ENCODE results near the gene MYO6.

Gene MYO6

DNA sequence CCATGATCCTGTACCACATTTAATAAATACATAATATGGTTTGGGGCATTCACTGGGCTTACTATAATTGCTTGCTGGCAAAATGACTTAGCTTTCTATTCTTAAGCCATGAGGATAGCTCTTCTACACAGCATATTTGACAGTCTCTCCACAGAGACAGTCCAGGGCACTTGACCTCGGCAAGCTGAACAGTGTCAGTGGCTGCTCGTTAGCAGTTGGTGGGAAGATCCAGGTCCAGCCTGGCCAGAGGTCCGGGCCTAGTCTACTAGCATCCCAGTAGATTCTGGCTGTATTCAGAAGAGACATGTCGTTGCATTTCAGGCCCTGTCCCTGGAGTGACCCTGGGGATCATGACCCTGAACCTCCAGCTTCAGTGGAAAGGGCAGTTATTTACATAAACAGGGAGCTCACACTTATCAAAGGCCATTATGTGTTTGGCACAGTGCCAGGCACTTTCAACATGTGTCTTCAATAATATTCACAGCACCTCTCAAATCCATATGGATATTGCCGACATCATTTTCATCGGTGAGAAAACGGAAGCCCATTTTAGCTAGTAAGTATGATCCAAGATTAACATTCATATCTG is 184.4 kb downstream of the MYO6 start:
- Mint-ChIP-seq H3K4me3 (no peak overlapping the region), H3K27ac (no peak overlapping the region), H3K36me3 (ENCODE audit: insufficient read depth) (no peaks in the 10 kb centered on the region), H3K4me1 (ENCODE audit: low read depth in 2 of 2) (peaks cover 6 to 8% of the 10 kb centered on the region in 2 donors), H3K27me3 (peaks cover 28 to 38% of the 10 kb centered on the region in 2 donors), H3K9me3 (no peaks in the 10 kb centered on the region)
- ATAC-seq (replicated peaks) (no peak), DNase-seq (no peak)

DNA sequence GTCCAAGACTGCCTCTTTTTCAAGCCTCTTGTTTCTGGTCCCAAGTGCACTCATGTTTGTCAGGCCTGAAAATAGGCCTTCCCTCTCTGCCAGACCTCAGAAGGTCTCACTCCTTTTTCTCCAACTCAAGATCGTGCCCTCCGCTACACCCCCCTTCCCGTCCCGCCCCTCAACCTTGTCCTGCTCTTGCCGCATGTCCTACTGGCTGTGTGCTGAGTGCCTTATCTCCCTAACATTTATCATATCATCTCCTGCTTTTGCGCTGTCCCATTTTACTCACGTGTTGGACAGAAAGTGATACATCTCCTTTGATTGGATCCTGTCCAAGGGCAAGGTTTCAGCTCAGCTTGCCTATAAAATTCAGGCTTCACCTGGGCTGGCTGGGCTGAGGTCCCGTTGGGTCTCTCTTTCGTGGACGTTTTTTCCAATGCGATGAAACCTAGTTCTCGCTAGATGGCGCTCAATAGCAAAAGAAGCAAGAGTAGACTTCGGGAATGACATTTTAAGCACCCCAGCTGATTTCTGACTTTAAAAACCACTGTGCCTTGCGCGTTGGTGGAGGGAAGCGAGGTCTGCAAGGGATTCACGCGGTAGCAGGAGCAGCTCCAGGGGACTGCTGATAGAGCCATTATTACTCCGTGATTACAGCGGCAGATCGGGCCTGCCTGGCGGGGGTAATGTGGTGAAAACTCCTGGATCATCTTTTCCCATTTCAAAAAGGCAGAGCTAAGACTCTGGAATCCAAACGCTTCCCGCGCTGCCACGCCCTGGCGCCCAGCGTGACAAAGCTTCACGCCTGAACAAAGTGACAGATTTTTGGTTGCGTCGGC is 185.8 kb downstream of the MYO6 start:
- Mint-ChIP-seq H3K9me3 (no peaks in the 10 kb centered on the region), H3K27me3 (peaks cover 32 to 38% of the 10 kb centered on the region in 2 donors), H3K4me3 (peak overlapping the region; percentile 70 to 75), H3K36me3 (ENCODE audit: insufficient read depth) (no peaks in the 10 kb centered on the region), H3K27ac (no peak overlapping the region), H3K4me1 (ENCODE audit: low read depth in 2 of 2) (peaks cover 6 to 8% of the 10 kb centered on the region in 2 donors)
- DNase-seq, result peak; percentile 12 to 23 (median 22)
- ATAC-seq (replicated peaks), result peak; percentile 50

DNA sequence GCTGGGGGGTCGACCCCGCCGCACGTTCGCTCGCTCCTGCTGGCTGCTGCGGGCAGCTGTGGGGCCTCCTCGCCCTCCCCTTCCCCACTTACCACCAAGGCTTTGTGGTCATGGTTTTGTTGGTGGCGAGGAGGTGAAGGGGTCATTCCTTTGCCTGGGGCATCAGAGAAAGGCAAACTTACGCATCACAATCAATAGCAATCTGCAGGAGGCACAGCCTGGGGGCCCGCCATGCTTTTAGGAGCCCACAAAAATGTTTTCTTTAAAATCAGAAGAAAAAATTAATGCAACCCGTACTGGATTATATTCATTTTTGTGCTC is 186.4 kb downstream of the MYO6 start:
- H3K4me3 Mint-ChIP-seq, result peak overlapping the region; percentile 70 to 75

DNA sequence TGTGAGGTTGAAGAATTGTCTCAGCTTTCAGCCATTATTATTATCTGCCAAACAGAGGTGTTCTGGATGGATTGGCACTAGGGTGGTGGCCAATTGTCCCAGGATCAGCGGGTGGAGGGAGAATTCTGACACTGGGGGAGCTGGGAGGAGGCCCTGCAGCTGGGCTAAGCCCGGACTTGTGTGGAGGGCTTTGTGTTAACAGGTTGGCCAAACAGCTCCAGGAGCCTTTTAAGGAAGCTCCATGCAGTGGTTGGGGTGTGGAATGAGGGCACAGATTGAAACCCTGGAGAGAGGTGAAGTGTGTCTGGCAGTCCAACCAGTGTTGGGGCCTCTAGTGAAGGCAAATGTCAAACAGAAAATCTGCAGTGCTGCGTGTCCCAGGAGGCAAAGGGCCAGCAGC is 187.6 kb downstream of the MYO6 start:
- ATAC-seq (replicated peaks) (no peak), DNase-seq (no peak)
- no peak overlapping the region for H3K4me3 Mint-ChIP-seq
- H3K27ac Mint-ChIP-seq, result no peak overlapping the region
- peaks cover 36 to 38% of the 10 kb centered on the region in 2 donors for H3K27me3 Mint-ChIP-seq
- H3K36me3 Mint-ChIP-seq (ENCODE audit: insufficient read depth), result no peaks in the 10 kb centered on the region
- H3K9me3 Mint-ChIP-seq, result no peaks in the 10 kb centered on the region
- peaks cover 6 to 8% of the 10 kb centered on the region in 2 donors for H3K4me1 Mint-ChIP-seq (ENCODE audit: low read depth in 2 of 2)

More for the DNA sequence above, 186.4 kb downstream of the MYO6 start:
- DNase-seq (no peak), ATAC-seq (replicated peaks) (no peak)
- Mint-ChIP-seq H3K27me3 (peaks cover 36 to 38% of the 10 kb centered on the region in 2 donors), H3K27ac (no peak overlapping the region), H3K4me1 (ENCODE audit: low read depth in 2 of 2) (peaks cover 6 to 8% of the 10 kb centered on the region in 2 donors), H3K36me3 (ENCODE audit: insufficient read depth) (no peaks in the 10 kb centered on the region), H3K9me3 (no peaks in the 10 kb centered on the region)

DNA sequence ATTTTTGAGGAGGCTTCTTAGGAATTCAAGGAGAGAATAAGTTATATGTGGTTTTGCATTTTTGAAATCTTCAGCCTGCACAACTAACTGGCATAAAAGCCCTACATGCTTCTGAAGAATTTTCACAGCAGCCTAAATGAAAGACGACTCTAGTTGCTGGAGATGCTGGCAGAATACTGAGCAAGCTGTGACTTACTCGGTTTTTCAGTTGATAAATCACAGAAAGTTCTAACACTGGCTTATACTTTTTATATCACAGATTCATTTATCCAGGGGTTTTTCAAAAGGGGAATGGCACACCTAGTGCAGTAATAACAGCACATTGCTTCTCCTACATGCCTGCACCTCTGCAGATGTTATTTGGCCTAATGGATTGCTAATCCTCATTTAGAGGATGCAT is 188.8 kb downstream of the MYO6 start:
- Mint-ChIP-seq H3K36me3 (ENCODE audit: insufficient read depth) (no peaks in the 10 kb centered on the region), H3K4me1 (ENCODE audit: low read depth in 2 of 2) (peaks cover 6 to 8% of the 10 kb centered on the region in 2 donors), H3K9me3 (no peaks in the 10 kb centered on the region), H3K4me3 (no peak overlapping the region), H3K27ac (no peak overlapping the region), H3K27me3 (peaks cover 36 to 40% of the 10 kb centered on the region in 2 donors)
- ATAC-seq (replicated peaks) (no peak), DNase-seq (no peak)

DNA sequence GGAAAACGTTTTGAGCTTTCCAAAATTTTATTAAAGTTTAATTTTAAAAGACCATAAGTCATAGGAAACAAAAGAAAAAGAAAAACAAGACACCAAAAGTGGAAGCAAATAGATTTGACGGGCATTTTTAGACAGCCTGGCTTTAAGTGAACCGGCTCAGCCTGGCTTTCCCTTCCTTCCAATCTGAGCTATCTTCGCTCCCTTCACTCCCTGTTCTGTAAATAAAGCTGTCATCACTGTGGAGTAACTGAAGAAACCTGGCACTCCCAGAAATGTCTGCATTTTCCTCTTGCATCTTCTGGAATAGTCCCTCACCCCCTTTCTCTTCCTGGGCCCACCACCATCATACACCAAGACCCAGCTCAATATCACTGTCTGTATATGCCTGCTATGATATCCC is 191.5 kb downstream of the MYO6 start:
- DNase-seq (no peak), ATAC-seq (replicated peaks) (no peak)
- Mint-ChIP-seq H3K9me3 (no peaks in the 10 kb centered on the region), H3K4me3 (no peak overlapping the region), H3K4me1 (ENCODE audit: low read depth in 2 of 2) (no peaks in the 10 kb centered on the region), H3K36me3 (ENCODE audit: insufficient read depth) (no peaks in the 10 kb centered on the region), H3K27me3 (peaks cover 37 to 39% of the 10 kb centered on the region in 2 donors), H3K27ac (no peak overlapping the region)

DNA sequence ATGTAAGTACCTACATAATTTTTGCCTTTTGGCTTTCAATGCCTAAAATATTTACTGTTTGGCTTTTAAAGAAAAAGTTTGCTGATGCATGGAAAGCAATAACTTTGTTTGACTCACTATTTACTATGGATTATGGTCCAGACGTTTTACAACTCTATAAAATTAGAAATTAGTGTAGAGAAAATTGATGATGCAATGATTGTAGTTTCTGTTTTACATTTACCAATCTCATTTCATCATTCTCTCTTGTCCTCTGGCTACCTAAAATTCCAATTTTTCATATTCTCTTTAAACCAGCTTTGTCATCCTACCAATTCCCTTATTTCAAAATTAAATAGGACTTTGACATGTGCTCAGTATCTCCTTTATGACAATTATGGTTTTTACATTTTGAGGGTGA is 192.5 kb downstream of the MYO6 start:
- no peak overlapping the region for H3K27ac Mint-ChIP-seq
- no peaks in the 10 kb centered on the region for H3K9me3 Mint-ChIP-seq
- ATAC-seq (replicated peaks), result no peak
- no peaks in the 10 kb centered on the region for H3K4me1 Mint-ChIP-seq (ENCODE audit: low read depth in 2 of 2)
- no peak overlapping the region for H3K4me3 Mint-ChIP-seq
- peaks cover 27 to 31% of the 10 kb centered on the region in 2 donors for H3K27me3 Mint-ChIP-seq
- no peaks in the 10 kb centered on the region for H3K36me3 Mint-ChIP-seq (ENCODE audit: insufficient read depth)
- no peak for DNase-seq

DNA sequence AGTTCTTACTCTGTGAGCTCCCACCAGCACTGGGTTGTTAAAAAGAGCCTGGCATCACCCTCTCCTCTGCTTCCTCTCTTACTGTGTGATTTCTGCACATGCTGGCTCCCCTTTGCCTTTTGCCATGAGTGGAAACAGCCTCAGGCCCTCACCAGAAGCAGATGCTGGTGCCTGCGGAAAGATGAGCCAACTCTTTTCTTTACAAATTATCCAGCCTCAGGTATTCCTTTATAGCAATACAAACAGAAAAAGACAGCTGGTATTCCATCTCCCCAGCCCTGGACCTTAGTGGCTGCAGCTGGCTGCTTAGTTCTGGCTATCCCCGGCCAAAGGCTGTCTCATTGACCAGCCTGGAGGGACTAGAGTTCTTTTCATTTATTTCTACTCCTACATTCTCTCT is 194.3 kb downstream of the MYO6 start:
- no peaks in the 10 kb centered on the region for H3K4me1 Mint-ChIP-seq (ENCODE audit: low read depth in 2 of 2)
- no peak for DNase-seq
- no peaks in the 10 kb centered on the region for H3K9me3 Mint-ChIP-seq
- no peak overlapping the region for H3K27ac Mint-ChIP-seq
- no peak for ATAC-seq (replicated peaks)
- no peaks in the 10 kb centered on the region for H3K36me3 Mint-ChIP-seq (ENCODE audit: insufficient read depth)
- peaks cover 26 to 29% of the 10 kb centered on the region in 2 donors for H3K27me3 Mint-ChIP-seq
- H3K4me3 Mint-ChIP-seq, result no peak overlapping the region

DNA sequence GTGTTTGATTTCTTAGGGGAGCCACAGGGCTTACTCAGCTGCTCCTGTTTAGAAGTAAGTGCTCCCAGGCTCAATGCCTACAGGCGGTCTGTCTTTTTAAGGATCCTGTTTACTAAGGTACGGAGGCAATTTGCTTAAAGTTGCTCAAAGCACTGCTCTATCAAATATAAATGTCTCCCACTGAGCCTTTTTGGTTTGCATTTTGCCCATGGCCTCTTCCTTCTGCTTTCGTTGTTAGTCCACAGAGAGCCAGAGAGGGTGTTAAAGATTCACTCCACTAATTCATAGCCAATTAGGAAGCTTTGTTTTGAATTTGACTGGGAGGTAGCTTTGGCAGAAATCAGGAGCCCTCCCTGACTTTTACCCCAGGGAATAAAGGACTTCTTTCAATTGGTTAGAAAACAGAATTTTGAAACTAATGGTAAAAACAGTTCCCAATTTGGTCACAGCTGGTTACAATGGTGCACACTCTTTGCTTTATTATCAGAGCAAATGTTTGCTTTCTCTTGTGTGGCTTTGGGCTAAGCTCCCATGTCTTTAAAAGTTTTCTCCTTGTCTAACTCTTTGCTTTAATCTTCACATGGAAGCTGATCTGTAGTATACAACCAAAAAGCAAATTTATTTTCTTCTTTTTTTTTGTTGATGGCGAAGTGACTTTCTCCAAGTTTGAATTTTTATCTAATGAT is 197.2 kb downstream of the MYO6 start:
- DNase-seq (no peak), ATAC-seq (replicated peaks) (no peak)
- Mint-ChIP-seq H3K9me3 (no peaks in the 10 kb centered on the region), H3K36me3 (ENCODE audit: insufficient read depth) (no peaks in the 10 kb centered on the region), H3K27me3 (peaks cover 20 to 40% of the 10 kb centered on the region in 2 donors), H3K4me3 (no peak overlapping the region), H3K27ac (no peak overlapping the region), H3K4me1 (ENCODE audit: low read depth in 2 of 2) (no peaks in the 10 kb centered on the region)

DNA sequence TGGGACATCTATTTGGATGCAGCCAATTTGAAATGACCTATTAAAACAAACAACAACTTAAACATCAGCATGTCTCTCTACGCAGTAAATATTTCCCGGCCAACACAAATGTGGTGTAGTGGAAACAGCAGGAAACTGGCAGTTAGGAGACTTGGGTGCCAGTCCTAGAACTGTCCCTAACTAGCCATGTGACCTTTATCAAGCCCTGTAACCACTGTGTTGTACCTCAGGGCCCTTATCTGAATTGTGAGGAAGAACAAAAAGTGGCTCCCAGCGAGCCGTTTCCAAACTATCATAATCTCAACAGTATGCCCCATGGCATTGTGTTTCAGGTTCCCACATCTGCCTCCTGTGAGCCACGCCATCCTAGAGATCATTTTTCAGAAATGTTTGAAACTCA is 198.9 kb downstream of the MYO6 start:
- Mint-ChIP-seq H3K27ac (no peak overlapping the region), H3K36me3 (ENCODE audit: insufficient read depth) (no peaks in the 10 kb centered on the region), H3K4me1 (ENCODE audit: low read depth in 2 of 2) (no peaks in the 10 kb centered on the region), H3K9me3 (no peaks in the 10 kb centered on the region), H3K27me3 (peaks cover 20 to 37% of the 10 kb centered on the region in 2 donors), H3K4me3 (no peak overlapping the region)
- no peak for ATAC-seq (replicated peaks)
- DNase-seq, result no peak

DNA sequence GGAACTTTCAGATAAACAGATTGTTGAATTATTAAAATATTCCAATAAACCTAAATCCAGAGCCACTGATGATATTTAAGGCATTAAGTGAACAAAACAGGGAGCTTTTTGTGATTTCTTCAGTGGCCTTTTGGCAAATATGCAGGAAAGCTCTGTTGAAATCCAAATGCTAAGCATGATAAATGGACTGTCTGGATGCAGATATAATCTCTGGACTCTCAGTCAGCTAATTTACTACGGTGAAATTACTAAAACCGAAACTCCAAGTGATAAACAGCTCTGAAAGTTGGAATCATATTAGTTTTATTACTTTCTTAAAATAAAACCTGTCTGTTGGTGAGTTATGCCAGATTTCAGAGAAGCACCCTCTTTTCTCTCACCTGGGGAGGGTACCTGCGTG is 203.1 kb downstream of the MYO6 start:
- no peak for DNase-seq
- H3K4me1 Mint-ChIP-seq (ENCODE audit: low read depth in 2 of 2), result no peaks in the 10 kb centered on the region
- peaks cover 8 to 27% of the 10 kb centered on the region in 2 donors for H3K27me3 Mint-ChIP-seq
- no peaks in the 10 kb centered on the region for H3K36me3 Mint-ChIP-seq (ENCODE audit: insufficient read depth)
- no peak overlapping the region for H3K27ac Mint-ChIP-seq
- H3K4me3 Mint-ChIP-seq, result no peak overlapping the region
- ATAC-seq (replicated peaks), result no peak
- no peaks in the 10 kb centered on the region for H3K9me3 Mint-ChIP-seq

DNA sequence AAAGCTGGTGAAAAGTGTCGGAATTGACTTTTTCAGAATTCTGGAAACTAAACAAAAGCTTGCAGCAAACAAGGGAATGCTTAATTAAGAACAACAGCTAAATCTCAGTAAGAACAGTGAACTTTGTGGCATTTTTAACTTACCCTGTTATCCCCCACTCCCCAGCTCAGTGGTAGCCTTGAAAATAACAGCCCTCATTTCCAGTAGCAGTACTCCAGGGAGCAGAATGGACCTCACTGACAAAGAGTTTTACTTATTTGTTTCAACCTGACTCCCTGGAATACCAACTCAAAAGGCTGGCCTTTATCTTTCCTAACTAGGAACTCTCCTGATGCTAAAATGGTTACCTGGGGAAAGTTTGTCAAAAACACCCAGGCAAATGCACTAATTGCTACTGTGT is 214.5 kb downstream of the MYO6 start:
- no peak overlapping the region for H3K4me3 Mint-ChIP-seq
- ATAC-seq (replicated peaks) (no peak), DNase-seq (no peak)
- peaks cover 18 to 24% of the 10 kb centered on the region in 2 donors for H3K27me3 Mint-ChIP-seq
- H3K27ac Mint-ChIP-seq, result no peak overlapping the region
- no peaks in the 10 kb centered on the region for H3K36me3 Mint-ChIP-seq (ENCODE audit: insufficient read depth)
- no peaks in the 10 kb centered on the region for H3K4me1 Mint-ChIP-seq (ENCODE audit: low read depth in 2 of 2)
- no peaks in the 10 kb centered on the region for H3K9me3 Mint-ChIP-seq

DNA sequence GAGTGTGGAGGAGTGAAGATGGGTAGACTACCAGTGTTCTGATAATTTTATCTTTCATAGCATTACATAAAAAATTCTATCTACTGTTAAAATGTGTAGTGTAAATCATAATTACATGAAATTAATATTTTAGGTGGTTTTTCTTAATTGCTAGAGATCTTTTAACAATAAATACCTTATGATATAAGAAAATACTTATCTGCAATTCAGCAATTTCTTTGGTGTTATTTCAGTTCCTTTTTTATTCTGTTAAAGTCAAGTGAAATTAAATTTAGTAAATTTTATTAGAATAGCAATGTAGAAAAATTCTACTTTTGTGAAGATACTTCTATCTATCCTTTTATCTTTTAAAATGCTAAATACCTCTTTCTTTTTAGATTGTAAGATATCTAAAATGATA is 219.1 kb downstream of the MYO6 start:
- Mint-ChIP-seq H3K27me3 (peaks cover 6 to 18% of the 10 kb centered on the region in 2 donors), H3K4me3 (no peak overlapping the region), H3K9me3 (no peaks in the 10 kb centered on the region), H3K36me3 (ENCODE audit: insufficient read depth) (no peaks in the 10 kb centered on the region), H3K27ac (no peak overlapping the region), H3K4me1 (ENCODE audit: low read depth in 2 of 2) (no peaks in the 10 kb centered on the region)
- DNase-seq (no peak), ATAC-seq (replicated peaks) (no peak)

Data from effector memory CD8-positive, alpha-beta T cell (primary cell).